Hematopoietic multipotent progenitor cell treated with erythropoietin and hydrocortisone succinate and interleukin-3 and kit ligand, for 6 days (in vitro differentiated cells): ENCODE results near the gene BCORL1.

Experiments
- DNase-seq: peaks from one replicate; pipeline ENCODE4 v3.0.0-alpha.2; 2015

The BCORL1 gene

GRCh38 chrX:130103605-130104004 lies 121.2 kb downstream of the BCORL1 start:
- DNase-seq: no peak

GRCh38 chrX:130105244-130105643 lies 122.8 kb downstream of the BCORL1 start:
- no peak for DNase-seq

- no peak for DNase-seq
These were observed 123.6 kb downstream of the BCORL1 start for GRCh38 chrX:130106071-130106470.
